Measurements from ENCODE around the gene CCDC170.

The CCDC170 gene

GRCh38 chr6:151656392-151656791 lies 162.6 kb downstream of the CCDC170 start:
- no peak for DNase-seq (ENCODE audit: low read depth)

- DNase-seq (ENCODE audit: low read depth), result no peak
Observed at GRCh38 chr6:151658091-151658490, 164.3 kb downstream of the CCDC170 start.

GRCh38 chr6:151659212-151659611 lies 165.4 kb downstream of the CCDC170 start:
- no peak for DNase-seq (ENCODE audit: low read depth)

DNA sequence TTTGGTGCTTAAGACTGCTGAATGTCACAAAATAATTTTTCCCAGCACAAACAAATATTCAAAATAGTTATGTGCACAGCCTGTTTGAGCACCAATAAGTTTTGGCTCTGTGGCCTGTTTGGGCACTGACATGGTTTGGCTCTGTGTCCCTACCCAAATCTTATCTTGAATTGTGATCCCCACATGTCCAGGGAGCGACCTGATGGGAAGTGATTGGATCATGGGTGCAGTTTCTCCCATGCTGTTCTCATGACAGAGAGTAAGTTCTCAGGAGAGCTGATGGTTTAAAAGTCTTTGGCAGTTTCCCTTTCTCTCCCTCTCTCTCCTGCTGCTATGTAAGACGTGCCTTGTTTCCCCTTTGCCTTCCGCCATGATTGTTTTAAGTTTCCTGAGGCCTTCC lies 167.7 kb downstream of the CCDC170 start:
- no peak for DNase-seq (ENCODE audit: low read depth)

DNA sequence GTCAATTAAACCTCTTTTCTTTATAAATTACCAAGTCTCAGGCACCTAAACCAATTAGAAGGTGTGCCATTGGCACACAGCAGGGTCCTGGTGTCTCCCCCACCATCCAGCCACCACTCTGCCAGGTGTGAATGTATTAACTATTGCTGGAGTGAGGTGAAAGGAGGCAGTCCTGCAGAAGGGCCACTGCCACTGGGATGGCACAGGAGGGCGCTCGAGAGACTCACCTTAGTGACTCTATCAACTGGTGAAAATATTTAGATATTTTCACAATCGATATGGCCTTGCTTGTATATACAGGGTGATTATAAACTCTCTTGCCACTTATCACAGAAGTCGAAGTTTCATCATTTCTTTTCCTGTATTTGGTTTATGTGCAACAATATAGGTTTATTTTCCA lies 168.1 kb downstream of the CCDC170 start:
- DNase-seq (ENCODE audit: low read depth), result no peak

DNA sequence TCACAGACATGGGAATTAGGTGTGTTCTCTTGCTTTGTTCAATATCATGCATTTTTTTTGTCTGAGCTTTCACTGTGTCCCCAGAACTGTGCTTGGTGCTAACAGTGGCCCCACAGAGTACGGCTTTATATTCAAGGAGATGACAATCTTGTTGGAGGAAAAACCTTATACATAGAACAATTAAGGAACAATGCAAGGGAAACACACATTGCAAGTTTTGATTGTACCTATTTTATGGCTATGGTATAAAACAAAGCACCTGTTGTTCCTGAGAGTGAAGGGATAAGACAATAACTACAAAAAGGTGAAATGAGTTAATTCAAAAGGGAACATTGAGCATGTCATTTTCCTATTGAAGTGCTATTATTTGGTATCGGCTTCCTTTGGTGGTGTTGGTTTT lies 169.7 kb downstream of the CCDC170 start:
- DNase-seq (ENCODE audit: low read depth), result no peak

DNA sequence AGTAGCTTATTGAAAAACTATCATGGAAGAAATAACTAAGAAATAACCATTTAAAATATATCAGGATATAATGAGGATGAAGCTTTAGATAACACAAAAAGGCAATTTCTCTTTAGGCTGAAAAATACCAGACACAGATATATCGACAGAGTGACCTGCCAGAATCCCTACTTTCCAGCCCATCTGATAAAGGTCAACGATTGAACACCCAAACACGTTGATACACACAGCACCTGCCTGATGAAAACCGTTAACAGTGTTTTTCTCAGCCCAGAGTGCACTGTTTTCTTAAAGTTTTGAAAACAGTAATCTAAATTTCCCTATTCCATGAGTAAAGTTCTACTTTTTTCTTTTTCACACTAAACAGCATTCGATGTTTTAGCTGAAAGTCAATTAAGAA lies 170.6 kb downstream of the CCDC170 start:
- DNase-seq (ENCODE audit: low read depth), result no peak

DNA sequence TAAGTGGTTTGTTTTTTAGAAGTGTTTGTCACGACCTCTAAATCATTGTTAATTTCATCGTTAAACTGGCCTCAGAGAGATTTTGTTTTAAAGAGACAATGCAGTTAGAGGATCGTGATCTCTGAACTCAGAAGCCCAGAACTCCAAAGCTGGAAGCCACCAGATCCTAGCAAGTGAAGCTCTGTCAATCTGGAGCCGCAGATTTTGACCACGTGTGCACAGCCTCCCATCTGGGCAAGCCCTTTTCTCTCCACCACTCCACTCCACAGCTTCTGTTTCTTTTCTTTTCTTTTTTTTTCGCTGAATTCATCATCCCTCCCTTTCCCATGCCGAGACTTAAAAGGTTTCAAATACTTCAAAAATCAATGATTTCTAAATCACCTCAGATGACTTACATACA lies 171.5 kb downstream of the CCDC170 start:
- DNase-seq (ENCODE audit: low read depth), result no peak

DNA sequence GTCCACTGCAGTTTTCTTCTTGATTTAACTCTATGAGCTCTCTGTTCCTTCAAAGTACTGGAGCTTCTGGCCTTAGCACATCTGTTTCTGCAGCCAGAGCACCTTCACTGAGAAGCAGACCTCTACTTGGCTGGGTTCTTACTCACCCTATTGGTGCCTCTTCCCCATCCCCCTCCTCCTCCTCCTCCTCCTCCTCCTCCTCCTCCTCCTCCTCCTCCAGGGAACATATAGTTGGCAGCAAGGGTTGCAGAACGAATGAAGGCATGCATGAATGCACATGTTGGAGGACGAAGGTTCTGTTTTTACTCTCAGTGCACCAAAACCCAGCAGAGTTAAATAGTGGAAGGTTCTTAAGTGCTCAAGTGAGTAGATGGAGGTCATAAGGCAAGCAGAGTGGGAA lies 172.7 kb downstream of the CCDC170 start:
- DNase-seq (ENCODE audit: low read depth), result no peak

DNA sequence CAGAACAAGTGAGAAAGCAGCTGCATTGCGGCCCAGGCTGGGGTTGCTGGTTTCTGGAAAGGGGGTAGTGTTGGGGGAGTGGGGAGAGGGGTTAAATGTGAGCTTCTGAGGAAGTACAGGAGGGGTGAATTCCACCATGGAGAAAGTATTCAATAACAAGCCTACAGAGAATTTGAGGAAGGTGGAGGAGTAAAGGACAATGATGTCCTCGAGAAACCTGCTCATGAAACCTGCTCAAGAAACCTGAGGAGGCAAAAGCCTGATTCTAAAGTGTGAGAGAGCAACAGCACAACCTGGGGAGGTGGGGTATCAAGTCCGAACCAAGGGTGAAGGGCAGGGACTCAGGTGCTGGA lies 175.4 kb downstream of the CCDC170 start:
- DNase-seq (ENCODE audit: low read depth), result no peak

GRCh38 chr6:151670116-151670515 lies 176.3 kb downstream of the CCDC170 start:
- no peak for DNase-seq (ENCODE audit: low read depth)
